B cell (primary cell): ENCODE results near the gene COA6. TPM values are rescaled to one million over a fixed set of nuclear protein-coding genes. Genes with fewer than 3 reads are reported as not detected.

Experiments
- ATAC-seq: fragments of 200-7000 bp; cut with Tn5 transposase; one replicate; pipeline ENCODE4 v1.10.0; 2021; ENCODE audit warnings: low read depth, mild to moderate bottlenecking, moderate number of reproducible peaks, moderate library complexity
- CTCF ChIA-PET: fragments of 350-600 bp; sonication (Branson Sonifier 250); formaldehyde crosslinking; loops from one replicate; lab custom pipeline; 2021; ENCODE audit warnings: antibody characterized with exemption, inconsistent platforms; lab: Charles Lee
- POLR2A ChIA-PET: fragments of 350-600 bp; sonication (Branson Sonifier 250); formaldehyde crosslinking; loops from one replicate; lab custom pipeline; 2021; ENCODE audit warnings: antibody characterized with exemption; lab: Charles Lee
- DNase-seq: peaks from one replicate; pipeline ENCODE4 v3.0.0; 2013
- H2AFZ ChIP-seq: 2 replicates; pipeline ENCODE4 v1.6.1; 2012; ENCODE audit warnings: mild to moderate bottlenecking, low read depth, low read length; ENCODE audit not compliant: insufficient read depth, poor library complexity, severe bottlenecking
- H3K27ac ChIP-seq, 2 donors: 1 replicate in 1 of 2; 2 replicates in 1 of 2; pipeline ENCODE4 v1.5.1; 2012 to 2013; ENCODE audit warnings: low read length in 2 of 2, mild to moderate bottlenecking in 2 of 2, moderate library complexity in 1 of 2
- H3K27me3 ChIP-seq, 4 experiments: fragments of 200-600 bp in 1 of 4; sonication (generic) in 1 of 4; replicated peaks in 1 of 4; 1 replicate in 2 of 4; 2 replicates in 2 of 4; pipeline versions ENCODE4 v1.6.1 to v1.7.0; 2013 to 2016; ENCODE audit warnings: low read length in 3 of 4, mild to moderate bottlenecking in 2 of 4, mixed read lengths in 1 of 4, moderate library complexity in 1 of 4; ENCODE audit not compliant: insufficient read depth in 4 of 4, control insufficient read depth in 3 of 4; ENCODE audit errors: control extremely low read depth in 1 of 4
- H3K36me3 ChIP-seq, 2 experiments: replicated peaks in 1 of 2; 1 replicate in 1 of 2; 2 replicates in 1 of 2; pipeline versions ENCODE4 v1.6.1 to v1.7.1; 2013; ENCODE audit warnings: low read length in 1 of 2; ENCODE audit not compliant: insufficient read depth in 2 of 2, control insufficient read depth in 1 of 2; ENCODE audit errors: control extremely low read depth in 1 of 2, extremely low read depth in 1 of 2
- H3K4me1 ChIP-seq, 2 donors: fragments of 200-600 bp in 1 of 2; sonication (generic) in 1 of 2; 1 replicate in 1 of 2; 2 replicates in 1 of 2; pipeline versions ENCODE4 v1.5.1 to v1.6.1; 2013 to 2017; ENCODE audit warnings: low read length in 2 of 2; ENCODE audit not compliant: control insufficient read depth in 2 of 2, insufficient read depth in 2 of 2
- H3K4me2 ChIP-seq: replicated peaks from 2 replicates; pipeline ENCODE3; 2012; ENCODE audit warnings: mild to moderate bottlenecking, low read depth, low read length; ENCODE audit not compliant: poor library complexity, severe bottlenecking
- H3K4me3 ChIP-seq, 5 experiments: fragments of 200-600 bp in 1 of 5; sonication (generic) in 1 of 5; 1 replicate in 3 of 5; 2 replicates in 2 of 5; pipeline versions ENCODE4 v1.5.1 to v1.7.0; 2011 to 2016; ENCODE audit warnings: low read length in 4 of 5, mild to moderate bottlenecking in 4 of 5, low read depth in 2 of 5, control low read depth in 1 of 5, moderate library complexity in 1 of 5; ENCODE audit not compliant: insufficient read depth in 1 of 5; ENCODE audit errors: control extremely low read depth in 1 of 5, extremely low read depth in 1 of 5
- H3K79me2 ChIP-seq: fragments of 200-600 bp; sonication (generic); one replicate; pipeline ENCODE4 v1.6.0; 2016; ENCODE audit warnings: low read length; ENCODE audit not compliant: control insufficient read depth, insufficient read depth
- H3K9ac ChIP-seq: fragments of 200-600 bp; sonication (generic); 2 replicates; pipeline ENCODE4 v1.6.1; 2017; ENCODE audit warnings: mild to moderate bottlenecking, low read length, moderate library complexity
- H3K9me3 ChIP-seq, 3 donors: one replicate each; pipeline versions ENCODE4 v1.6.1 to v1.7.1; 2013; ENCODE audit warnings: low read length in 2 of 3; ENCODE audit not compliant: control insufficient read depth in 2 of 3, insufficient read depth in 1 of 3; ENCODE audit errors: control extremely low read depth in 1 of 3
- H4K20me1 ChIP-seq: 2 replicates; pipeline ENCODE4 v1.6.0; 2012; ENCODE audit warnings: mild to moderate bottlenecking, low read length; ENCODE audit not compliant: insufficient read depth, control insufficient read depth, poor library complexity, severe bottlenecking
- H3K27ac Mint-ChIP-seq: one replicate; pipeline ENCODE4 v1.8.0; 2021; ENCODE audit warnings: mixed read lengths
- H3K27me3 Mint-ChIP-seq: one replicate; pipeline ENCODE4 v1.8.0; 2021; ENCODE audit warnings: mixed read lengths
- H3K4me1 Mint-ChIP-seq: one replicate; pipeline ENCODE4 v1.8.0; 2021; ENCODE audit warnings: mixed read lengths
- H3K4me3 Mint-ChIP-seq: one replicate; pipeline ENCODE4 v1.8.0; 2021; ENCODE audit warnings: mixed read lengths
- H3K9me3 Mint-ChIP-seq: one replicate; pipeline ENCODE4 v1.8.0; 2022; ENCODE audit warnings: mixed read lengths; ENCODE audit not compliant: insufficient read depth
- CTCF ChIP-seq: fragments of 200-600 bp; IDR thresholded peaks from one replicate; pipeline ENCODE4 v1.8.0; 2022; ENCODE audit warnings: antibody characterized with exemption, mild to moderate bottlenecking
- EZH2 ChIP-seq: IDR thresholded peaks from 2 replicates; pipeline ENCODE4 v1.6.1; 2012; ENCODE audit warnings: borderline replicate concordance, low read depth, mild to moderate bottlenecking, moderate library complexity, low read length; ENCODE audit not compliant: insufficient read depth, poor library complexity, severe bottlenecking
- WGBS: methylation state at CpG from one replicate; pipeline ENCODE4 v1.1.5; 2013; ENCODE audit warnings: missing lambda C conversion rate; ENCODE audit not compliant: insufficient coverage; 5-methylcytosine and 5-hydroxymethylcytosine counted together
- intact Hi-C: fragments of 100-400 bp; cut with micrococcal nuclease; formaldehyde crosslinking; loops from one replicate; pipeline ENCODE4 v1.10.0; 2022
- polyA plus RNA-seq: library from polyadenylated mRNA; depleted of rRNA; stranded (reverse); fragments of >200 nt; gene quantifications from 2 replicates; pipeline ENCODE4 v1.2.3, GENCODE V29; 2012
- total RNA-seq, 2 donors: library from RNA; stranded (reverse); fragments of 120-200 nt in 1 of 2; gene quantifications; 1 replicate in 1 of 2; 2 replicates in 1 of 2; pipeline versions ENCODE4 v1.2.3 to v1.2.4, GENCODE V29; 2013 to 2022

COA6 gene
- total and polyA plus RNA-seq, 2 donors (not counting 1 experiment from before 2014, with no cell fraction given): 5.7 to 14.8 TPM

- no peaks in the 10 kb centered on the region for H3K79me2 ChIP-seq
- peaks cover 21 to 46% of the 10 kb centered on the region in 2 experiments for H3K36me3 ChIP-seq
- H3K4me2 ChIP-seq: no peak overlapping the region
- H3K4me3 ChIP-seq: no peak overlapping the region
- no peak overlapping the region for H3K9ac ChIP-seq
- ChIA-PET CTCF (no interaction called here), POLR2A (no interaction called here)
- TF ChIP-seq CTCF: no peak
- no peak overlapping the region for H3K27ac Mint-ChIP-seq
- no peak overlapping the region for H3K4me3 Mint-ChIP-seq
- H3K27ac ChIP-seq: no peak overlapping the region
- H3K4me1 Mint-ChIP-seq: no peaks in the 10 kb centered on the region
- H3K4me1 ChIP-seq: no peaks in the 10 kb centered on the region
- ATAC-seq (no peak), DNase-seq (no peak)
- H3K27me3 ChIP-seq: no peaks in the 10 kb centered on the region
- H3K9me3 Mint-ChIP-seq: no peaks in the 10 kb centered on the region
- intact Hi-C loops: no loop called here
- no peaks in the 10 kb centered on the region for H3K27me3 Mint-ChIP-seq
- no peaks in the 10 kb centered on the region for H4K20me1 ChIP-seq
- H2AFZ ChIP-seq: no peak overlapping the region
- 91% methylated on average over 6 of the region's 8 CpGs for WGBS
- H3K9me3 ChIP-seq: no peaks in the 10 kb centered on the region
Measured at GRCh38 chr1:234427950-234428646, 54.8 kb downstream of the COA6 start.

DNA sequence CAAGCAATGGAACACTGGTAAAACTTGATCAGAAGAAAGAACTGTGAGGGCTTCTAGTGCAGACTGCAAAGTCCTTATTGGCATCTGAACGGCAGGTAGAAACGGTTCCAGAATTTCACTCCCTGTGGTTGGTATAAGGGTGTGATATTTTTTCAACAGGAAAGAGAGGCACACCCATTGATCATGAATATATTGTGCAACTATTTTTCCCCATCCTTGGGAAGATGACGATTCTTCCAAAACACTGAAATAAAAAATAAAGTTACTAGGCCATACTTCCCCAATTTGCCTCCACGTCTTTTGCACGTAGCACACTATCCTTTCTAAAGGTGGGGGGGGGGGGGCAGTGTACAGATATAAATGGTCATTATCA lies 56.2 kb downstream of the COA6 start:
- Mint-ChIP-seq H3K4me1 (peaks cover 8% of the 10 kb centered on the region), H3K27ac (no peak overlapping the region), H3K9me3 (no peaks in the 10 kb centered on the region), H3K27me3 (no peaks in the 10 kb centered on the region), H3K4me3 (no peak overlapping the region)
- Histone ChIP-seq H3K79me2 (no peaks in the 10 kb centered on the region), H3K4me2 (no peak overlapping the region), H3K36me3 (peaks cover 26 to 49% of the 10 kb centered on the region in 2 experiments), H3K27me3 (no peaks in the 10 kb centered on the region), H3K4me1 (no peaks in the 10 kb centered on the region), H3K27ac (no peak overlapping the region), H2AFZ (no peak overlapping the region), H3K9me3 (no peaks in the 10 kb centered on the region), H4K20me1 (no peaks in the 10 kb centered on the region), H3K4me3 (no peak overlapping the region), H3K9ac (no peak overlapping the region)
- ChIA-PET POLR2A (no interaction called here), CTCF (no interaction called here)
- no peak for DNase-seq
- intact Hi-C loops: no loop called here
- TF ChIP-seq EZH2 (no peak), CTCF (no peak)
- no peak for ATAC-seq
- WGBS: no CpG with 5 or more reads among the region's 5 CpGs
